Measurements from ENCODE around the gene MPHOSPH9.

- TF ChIP-seq CTCF (IDR thresholded peaks at IDR 0.05; ENCODE audit: borderline replicate concordance, extremely low read depth, low read length, poor library complexity, severe bottlenecking) (no peak), EZH2 (IDR thresholded peaks at IDR 0.05; ENCODE audit: borderline replicate concordance, low read depth, low read length, severe bottlenecking) (no peak)
These were observed 105.8 kb downstream of the MPHOSPH9 start for GRCh38 chr12:123127182-123127495.

All from DND-41 (cell line).